Neuron (in vitro differentiated cells): ENCODE data around the gene TRPM2.

Experiments
- H2AFZ ChIP-seq: one replicate; pipeline ENCODE4 v1.6.1; 2013; ENCODE audit warnings: low read depth, mild to moderate bottlenecking, inconsistent platforms, low read length, moderate library complexity
- H3K27me3 ChIP-seq: one replicate; pipeline ENCODE4 v1.6.1; 2013; ENCODE audit warnings: low read length; ENCODE audit not compliant: insufficient read depth
- H3K36me3 ChIP-seq: one replicate; pipeline ENCODE4 v1.6.1; 2013; ENCODE audit warnings: low read length; ENCODE audit not compliant: insufficient read depth
- H3K4me1 ChIP-seq: one replicate; pipeline ENCODE4 v1.6.1; 2013; ENCODE audit warnings: low read length; ENCODE audit not compliant: insufficient read depth
- H3K4me3 ChIP-seq: 2 replicates; pipeline ENCODE4 v1.5.1; 2013; ENCODE audit warnings: mild to moderate bottlenecking, low read length, moderate library complexity
- H3K9me3 ChIP-seq: one replicate; pipeline ENCODE4 v1.6.1; 2013; ENCODE audit warnings: low read length

Gene TRPM2

DNA sequence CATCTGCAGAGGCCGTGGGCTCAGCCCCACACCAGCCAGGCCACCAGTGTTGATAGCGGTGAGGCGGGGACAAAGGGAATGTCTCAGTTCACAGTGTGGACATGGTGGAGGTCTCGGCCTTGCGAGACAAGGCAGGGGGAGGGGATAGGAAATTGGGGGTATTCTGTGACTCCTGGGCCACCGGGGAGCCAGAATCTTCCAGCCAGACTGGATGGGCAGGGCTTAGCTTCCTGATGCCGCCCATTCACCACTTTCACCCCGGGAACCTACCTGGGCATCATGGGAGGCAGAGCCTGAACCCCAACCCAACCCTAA is 107.0 kb downstream of the TRPM2 start:
- Histone ChIP-seq H3K4me1 (peaks cover 3% of the 10 kb centered on the region), H3K9me3 (peaks cover 2% of the 10 kb centered on the region), H3K36me3 (peaks cover 4% of the 10 kb centered on the region), H2AFZ (no peak overlapping the region), H3K27me3 (no peaks in the 10 kb centered on the region), H3K4me3 (no peak overlapping the region)

DNA sequence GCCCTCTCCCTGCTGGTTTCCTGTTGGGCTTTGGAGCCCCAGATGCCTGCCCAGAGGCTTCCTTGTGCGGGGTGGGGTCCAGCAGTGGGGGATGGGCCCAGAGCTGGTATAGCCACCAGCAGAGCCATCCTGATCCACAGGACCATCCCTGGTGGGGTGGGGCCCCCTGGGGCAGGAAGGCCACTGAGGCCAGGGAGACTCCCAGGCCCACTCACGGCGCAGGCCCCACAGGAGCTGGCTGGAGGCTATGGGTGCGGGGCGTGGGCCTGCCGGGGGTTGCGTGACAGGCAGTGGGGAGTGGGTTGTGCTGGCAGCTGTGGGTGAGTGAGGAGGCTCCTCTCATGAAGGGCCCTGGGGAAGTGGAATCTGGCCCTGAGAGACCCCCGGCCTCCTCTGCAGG is 107.6 kb downstream of the TRPM2 start:
- H3K9me3 ChIP-seq = peaks cover 2% of the 10 kb centered on the region
- no peak overlapping the region for H2AFZ ChIP-seq
- H3K27me3 ChIP-seq = no peaks in the 10 kb centered on the region
- H3K4me1 ChIP-seq = peaks cover 3% of the 10 kb centered on the region
- H3K36me3 ChIP-seq = peaks cover 4% of the 10 kb centered on the region
- H3K4me3 ChIP-seq = no peak overlapping the region

DNA sequence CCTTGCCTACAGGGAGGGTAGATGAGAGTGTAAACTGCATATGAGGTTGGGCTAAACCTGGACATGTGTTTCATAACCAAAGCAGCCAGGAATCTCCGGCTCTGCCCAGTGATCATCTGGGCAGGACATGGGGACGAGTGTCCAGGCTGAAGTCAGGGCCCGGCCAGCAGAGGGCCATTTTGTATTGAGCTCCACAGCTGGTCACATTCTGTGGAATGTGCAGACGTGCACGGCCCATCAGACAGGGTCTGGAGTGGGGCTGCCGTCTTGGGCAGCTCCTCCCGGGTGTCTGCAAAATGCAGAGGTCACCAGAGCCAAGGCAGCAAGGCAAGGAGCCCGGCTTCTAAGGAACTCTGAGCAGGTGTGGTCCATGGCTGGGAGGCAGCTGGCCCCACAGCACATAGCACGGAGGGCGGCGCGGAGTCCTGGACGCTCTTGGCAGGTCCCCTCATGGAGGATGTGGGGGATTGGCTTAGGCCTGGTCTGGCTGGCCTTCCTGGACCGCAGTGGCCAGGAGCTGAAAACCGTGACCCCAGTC is 108.1 kb downstream of the TRPM2 start:
- peaks cover 4% of the 10 kb centered on the region for H3K36me3 ChIP-seq
- no peaks in the 10 kb centered on the region for H3K27me3 ChIP-seq
- H3K4me3 ChIP-seq = no peak overlapping the region
- no peak overlapping the region for H2AFZ ChIP-seq
- no peaks in the 10 kb centered on the region for H3K4me1 ChIP-seq
- H3K9me3 ChIP-seq = peaks cover 2% of the 10 kb centered on the region

DNA sequence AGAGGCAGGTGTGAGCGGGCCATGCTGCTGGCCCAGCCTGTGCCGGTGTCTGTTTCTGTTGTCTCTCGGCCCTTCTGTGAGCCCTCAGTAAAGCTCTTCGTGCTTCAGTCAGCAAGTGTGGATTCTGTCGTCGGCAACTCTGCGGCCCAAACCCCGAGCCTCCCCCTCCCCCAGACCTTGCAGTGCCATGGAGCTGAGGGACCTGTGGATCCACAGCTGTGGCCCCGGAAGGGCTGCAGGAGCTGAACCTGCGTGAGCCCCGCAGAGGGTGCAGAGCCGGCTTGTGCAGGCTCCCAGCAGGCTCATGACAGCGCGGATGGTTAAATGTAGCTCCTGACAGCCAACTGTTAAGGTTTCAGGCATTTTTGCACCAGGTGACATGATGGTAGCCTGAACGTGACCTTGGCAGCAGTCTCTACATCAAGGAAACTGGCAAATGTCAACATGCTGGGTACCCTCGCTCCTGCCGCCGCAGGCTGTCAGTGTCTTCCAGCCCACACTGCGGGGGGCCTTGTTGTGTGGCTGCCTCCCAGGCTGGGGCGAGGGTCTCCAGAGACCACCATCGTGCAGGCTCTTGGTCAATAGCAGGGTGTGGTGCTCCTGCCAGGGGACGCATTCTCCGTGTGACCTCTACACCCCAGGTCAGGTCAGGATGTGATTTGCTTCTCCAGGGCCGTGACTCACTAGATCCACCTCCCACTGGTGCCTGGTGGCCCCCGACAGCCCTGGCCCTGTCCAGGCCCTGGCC is 108.8 kb downstream of the TRPM2 start:
- H3K27me3 ChIP-seq = no peaks in the 10 kb centered on the region
- H3K4me3 ChIP-seq = no peak overlapping the region
- H3K36me3 ChIP-seq = peaks cover 1% of the 10 kb centered on the region
- no peaks in the 10 kb centered on the region for H3K9me3 ChIP-seq
- H2AFZ ChIP-seq = no peak overlapping the region
- no peaks in the 10 kb centered on the region for H3K4me1 ChIP-seq

DNA sequence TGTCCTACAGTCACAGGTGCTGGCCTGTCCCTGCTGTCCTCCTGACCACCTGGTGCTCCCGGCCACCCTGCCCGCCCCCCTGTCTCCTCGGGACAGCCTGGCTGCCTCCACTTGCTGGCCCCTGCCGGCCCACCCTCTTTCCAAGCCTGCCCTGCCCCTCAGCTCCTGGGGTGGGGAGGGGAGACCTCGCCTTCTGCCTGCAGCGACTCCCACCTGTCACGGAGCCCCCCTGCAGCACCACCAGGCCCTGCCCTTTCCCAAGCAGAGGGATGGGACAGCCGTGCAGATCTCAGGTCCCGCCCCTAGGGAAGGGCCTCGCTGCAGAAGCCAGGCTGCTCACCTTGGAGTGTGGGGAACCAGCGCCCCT is 109.4 kb downstream of the TRPM2 start:
- Histone ChIP-seq H3K4me3 (no peak overlapping the region), H2AFZ (no peak overlapping the region), H3K9me3 (peaks cover under 1% of the 10 kb centered on the region), H3K36me3 (no peaks in the 10 kb centered on the region), H3K4me1 (no peaks in the 10 kb centered on the region), H3K27me3 (no peaks in the 10 kb centered on the region)

- Histone ChIP-seq H2AFZ (no peak overlapping the region), H3K4me1 (no peaks in the 10 kb centered on the region), H3K4me3 (no peak overlapping the region), H3K9me3 (peaks cover 2% of the 10 kb centered on the region), H3K27me3 (no peaks in the 10 kb centered on the region), H3K36me3 (no peaks in the 10 kb centered on the region)
Observed at GRCh38 chr21:44463724-44464123, 110.3 kb downstream of the TRPM2 start.

DNA sequence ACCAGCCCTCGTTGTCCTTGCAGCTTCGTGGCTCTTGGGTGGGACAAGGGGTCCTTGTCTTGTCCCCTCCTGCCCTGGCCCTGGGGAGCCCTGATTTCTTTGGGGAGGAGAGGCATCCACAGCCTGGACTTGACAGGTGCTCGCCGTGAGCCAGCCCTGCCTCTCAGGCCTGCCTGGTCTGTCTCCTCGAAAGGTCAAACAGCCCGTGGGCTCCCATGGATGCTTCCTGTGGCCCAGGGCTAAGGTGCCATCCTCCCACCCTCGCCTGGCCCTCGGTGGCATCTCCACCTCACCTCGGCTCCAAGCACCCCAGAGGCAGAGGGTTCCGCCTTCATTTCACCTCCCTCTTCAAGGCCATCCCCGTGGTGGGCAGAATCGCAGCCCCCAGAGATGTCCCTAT is 110.9 kb downstream of the TRPM2 start:
- Histone ChIP-seq H3K9me3 (peaks cover 2% of the 10 kb centered on the region), H3K27me3 (no peaks in the 10 kb centered on the region), H3K4me1 (no peaks in the 10 kb centered on the region), H3K4me3 (no peak overlapping the region), H2AFZ (no peak overlapping the region), H3K36me3 (no peaks in the 10 kb centered on the region)

DNA sequence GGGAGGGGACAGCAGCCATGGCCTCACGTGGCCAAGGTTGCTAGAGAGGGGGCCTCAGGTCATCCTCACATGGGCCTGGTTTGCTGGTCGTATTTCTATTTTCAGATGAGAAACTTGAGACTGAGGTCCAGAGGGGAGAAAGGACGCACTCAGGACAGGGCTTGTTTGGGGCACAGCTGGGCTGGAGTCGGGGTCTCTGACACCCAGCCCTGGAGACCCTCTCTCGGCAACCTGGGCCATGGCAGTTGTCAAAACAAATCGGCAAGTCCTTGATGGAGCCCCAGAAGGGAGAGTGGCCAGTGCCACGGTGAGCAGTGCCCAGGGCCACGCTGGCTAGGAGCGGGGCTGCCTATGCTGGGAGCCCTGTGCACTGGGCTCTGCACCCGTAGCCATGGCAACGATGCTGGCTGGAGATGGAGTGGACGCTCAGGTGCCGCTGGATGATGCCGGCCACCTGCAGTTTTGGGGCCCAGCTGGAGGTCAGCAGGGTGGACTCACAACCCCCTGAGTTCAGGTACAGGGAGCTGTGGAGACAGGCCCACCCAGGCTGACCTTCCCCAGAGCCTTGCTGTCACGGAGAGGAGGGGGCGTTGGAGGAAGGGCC is 113.0 kb downstream of the TRPM2 start:
- Histone ChIP-seq H3K4me3 (no peak overlapping the region), H3K4me1 (no peaks in the 10 kb centered on the region), H3K36me3 (no peaks in the 10 kb centered on the region)

GRCh38 chr21:44466996-44467858 is 113.8 kb downstream of the TRPM2 start:
- peaks cover 2% of the 10 kb centered on the region for H3K9me3 ChIP-seq
- no peaks in the 10 kb centered on the region for H3K27me3 ChIP-seq
- no peak overlapping the region for H3K4me3 ChIP-seq
- no peak overlapping the region for H2AFZ ChIP-seq
- no peaks in the 10 kb centered on the region for H3K36me3 ChIP-seq
- no peaks in the 10 kb centered on the region for H3K4me1 ChIP-seq

More for the DNA sequence above, 113.0 kb downstream of the TRPM2 start:
- Histone ChIP-seq H2AFZ (no peak overlapping the region), H3K27me3 (no peaks in the 10 kb centered on the region), H3K9me3 (peaks cover 2% of the 10 kb centered on the region)

- Histone ChIP-seq H2AFZ (no peak overlapping the region), H3K27me3 (no peaks in the 10 kb centered on the region), H3K4me3 (no peak overlapping the region), H3K36me3 (no peaks in the 10 kb centered on the region), H3K4me1 (no peaks in the 10 kb centered on the region), H3K9me3 (peaks cover 2% of the 10 kb centered on the region)
Observed at GRCh38 chr21:44467859-44468195, 114.4 kb downstream of the TRPM2 start.

DNA sequence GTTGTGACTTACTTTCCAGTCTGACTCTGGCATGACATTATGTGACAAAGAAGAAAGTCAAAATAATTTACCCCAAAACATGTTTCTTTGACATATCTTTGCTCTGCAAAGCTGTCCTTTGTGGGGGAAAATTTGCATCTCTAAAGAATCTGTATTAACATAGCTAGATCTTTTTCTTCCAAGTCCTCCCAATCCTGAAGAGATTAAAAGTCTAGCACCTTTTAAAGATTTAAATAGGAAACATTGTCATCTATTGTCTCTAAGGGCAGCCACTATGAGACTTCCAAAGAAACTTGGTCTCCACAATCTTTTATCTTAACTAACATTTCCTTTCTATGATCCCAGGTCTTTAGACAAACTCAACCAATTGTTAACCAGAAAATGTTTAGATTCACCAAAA is 117.9 kb downstream of the TRPM2 start:
- Histone ChIP-seq H3K4me1 (no peaks in the 10 kb centered on the region), H2AFZ (no peak overlapping the region), H3K4me3 (no peak overlapping the region), H3K36me3 (no peaks in the 10 kb centered on the region), H3K27me3 (no peaks in the 10 kb centered on the region), H3K9me3 (peaks cover 2% of the 10 kb centered on the region)

GRCh38 chr21:44471996-44472395 is 118.6 kb downstream of the TRPM2 start:
- H3K9me3 ChIP-seq = peaks cover 2% of the 10 kb centered on the region
- no peak overlapping the region for H2AFZ ChIP-seq
- no peaks in the 10 kb centered on the region for H3K4me1 ChIP-seq
- no peaks in the 10 kb centered on the region for H3K27me3 ChIP-seq
- no peaks in the 10 kb centered on the region for H3K36me3 ChIP-seq
- no peak overlapping the region for H3K4me3 ChIP-seq

- H3K9me3 ChIP-seq = no peaks in the 10 kb centered on the region
- no peak overlapping the region for H2AFZ ChIP-seq
- H3K4me1 ChIP-seq = no peaks in the 10 kb centered on the region
- H3K4me3 ChIP-seq = no peak overlapping the region
- no peaks in the 10 kb centered on the region for H3K36me3 ChIP-seq
- H3K27me3 ChIP-seq = no peaks in the 10 kb centered on the region
Observed at GRCh38 chr21:44473915-44474555, 120.6 kb downstream of the TRPM2 start.
